Thoracic aorta (tissue), 2 donors: ENCODE results near the gene PRMT3. TPM values are rescaled to one million over a fixed set of nuclear protein-coding genes. Genes with fewer than 3 reads are reported as not detected.

Source experiments
- ATAC-seq: fragments of 150-250 bp; one replicate; pipeline ENCODE4 v1.8.0; 2017; ENCODE audit warnings: low read depth; ENCODE audit not compliant: insufficient number of reproducible peaks, low FRiP score
- DNase-seq: peaks from one replicate; pipeline ENCODE4 v3.0.0-alpha.2; 2020; ENCODE audit warnings: low spot score
- H3K27ac ChIP-seq, 2 donors: fragments of 200-600 bp; sonication (generic); 1 replicate in 1 of 2; 2 replicates in 1 of 2; pipeline ENCODE4 v1.5.1; 2016; ENCODE audit warnings: mild to moderate bottlenecking in 2 of 2, moderate library complexity in 2 of 2
- H3K27me3 ChIP-seq: fragments of 200-600 bp; sonication (generic); replicated peaks from 2 replicates; pipeline ENCODE4 v1.6.0; 2016; ENCODE audit warnings: mild to moderate bottlenecking; ENCODE audit not compliant: insufficient read depth
- H3K36me3 ChIP-seq: fragments of 200-600 bp; sonication (generic); one replicate; pipeline ENCODE4 v1.5.1; 2016
- H3K4me1 ChIP-seq, 2 donors: fragments of 200-600 bp; sonication (generic); 1 replicate in 1 of 2; 2 replicates in 1 of 2; pipeline versions ENCODE4 v1.5.1 to v1.6.0; 2016; ENCODE audit warnings: low read depth in 2 of 2, mild to moderate bottlenecking in 1 of 2; ENCODE audit not compliant: control insufficient read depth in 1 of 2
- H3K4me3 ChIP-seq: fragments of 200-600 bp; sonication (generic); 2 replicates; pipeline ENCODE4 v1.5.1; 2016; ENCODE audit warnings: mild to moderate bottlenecking
- H3K9me3 ChIP-seq: fragments of 200-600 bp; sonication (generic); 2 replicates; pipeline ENCODE4 v1.5.1; 2016
- CTCF ChIP-seq: fragments of 200-600 bp; sonication (generic); IDR thresholded peaks from one replicate; pipeline ENCODE4 v1.5.1; 2019; ENCODE audit warnings: antibody characterized with exemption
- total RNA-seq, 2 donors: library from RNA; depleted of rRNA; stranded (reverse); fragments of >200 nt; gene quantifications; one replicate each; pipeline versions ENCODE4 v1.1.0 to v1.2.3, GENCODE V29; 2016

Gene PRMT3
- total RNA-seq, 2 donors from 2014 or later: 7.9 to 21.0 TPM

DNA sequence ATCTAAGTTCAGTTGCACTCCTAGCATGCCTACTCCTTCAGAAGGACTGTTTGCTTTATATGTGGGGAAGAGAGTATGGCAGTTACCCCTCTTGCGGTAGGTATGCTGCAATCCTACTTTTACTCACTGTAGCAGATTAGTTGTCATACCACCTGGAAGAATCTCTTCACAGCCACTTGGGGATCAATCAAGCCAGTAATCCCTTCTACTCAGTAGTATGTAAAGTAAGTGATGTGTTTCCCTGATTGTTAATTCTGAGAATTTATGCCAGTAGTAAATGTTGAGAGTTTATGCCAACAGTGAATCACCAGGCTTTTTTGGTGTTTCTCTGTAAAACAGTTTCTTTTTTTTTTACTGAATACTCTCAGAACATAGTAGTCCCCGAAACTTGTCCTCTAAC lies 34.4 kb downstream of the PRMT3 start:
- ATAC-seq: no peak
- no peak for TF ChIP-seq CTCF
- H3K27ac ChIP-seq: no peak overlapping the region
- H3K4me3 ChIP-seq: no peak overlapping the region
- no peaks in the 10 kb centered on the region for H3K27me3 ChIP-seq
- no peaks in the 10 kb centered on the region for H3K4me1 ChIP-seq
- peaks cover 8% of the 10 kb centered on the region for H3K36me3 ChIP-seq
- no peak for DNase-seq
- H3K9me3 ChIP-seq: no peaks in the 10 kb centered on the region

DNA sequence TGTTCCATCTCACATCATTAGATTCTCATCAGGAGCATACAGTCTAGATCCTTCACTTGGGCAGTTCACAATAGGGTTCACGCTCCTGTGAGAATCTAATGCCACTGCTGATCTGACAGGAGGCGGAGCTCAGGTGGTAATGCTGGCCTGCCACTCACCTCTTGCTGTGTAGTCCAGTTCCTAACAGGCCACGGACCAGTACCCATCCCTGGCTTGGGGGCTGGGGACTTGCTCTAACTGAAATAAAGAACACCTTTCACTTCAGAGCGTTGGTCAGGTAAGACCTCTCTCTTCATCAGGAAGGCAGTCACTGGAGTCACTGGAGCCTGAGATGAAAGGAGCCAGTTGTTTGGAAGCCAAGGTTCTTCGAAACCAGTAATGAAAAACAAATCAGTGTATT lies 41.7 kb downstream of the PRMT3 start:
- DNase-seq: no peak
- H3K36me3 ChIP-seq: no peaks in the 10 kb centered on the region
- no peak for TF ChIP-seq CTCF
- no peak overlapping the region for H3K27ac ChIP-seq
- no peaks in the 10 kb centered on the region for H3K27me3 ChIP-seq
- no peaks in the 10 kb centered on the region for H3K4me1 ChIP-seq
- no peak overlapping the region for H3K4me3 ChIP-seq
- H3K9me3 ChIP-seq: no peaks in the 10 kb centered on the region
- no peak for ATAC-seq

DNA sequence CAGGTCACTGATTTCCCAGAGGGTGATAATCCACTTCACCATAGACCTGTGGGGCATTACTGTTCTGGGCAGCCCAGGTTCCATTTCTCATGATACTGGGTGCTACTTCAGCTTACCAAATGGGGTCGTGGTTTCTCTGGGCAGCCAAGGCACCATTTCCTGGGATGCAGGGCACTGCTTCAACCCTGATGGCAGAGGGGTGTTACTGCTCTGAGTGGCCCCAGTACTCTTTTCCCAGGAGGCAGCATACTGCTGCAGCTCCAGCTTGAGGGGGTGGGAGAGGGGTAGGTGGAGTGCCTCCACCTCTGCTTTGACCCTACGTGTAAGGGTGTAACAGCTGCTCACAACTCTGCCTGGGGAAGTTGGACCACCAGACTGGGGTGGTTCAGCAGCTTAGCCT lies 51.1 kb downstream of the PRMT3 start:
- H3K9me3 ChIP-seq: no peaks in the 10 kb centered on the region
- TF ChIP-seq CTCF: no peak
- H3K4me3 ChIP-seq: no peak overlapping the region
- DNase-seq (no peak), ATAC-seq (no peak)
- no peaks in the 10 kb centered on the region for H3K4me1 ChIP-seq
- no peak overlapping the region for H3K27ac ChIP-seq
- no peaks in the 10 kb centered on the region for H3K27me3 ChIP-seq
- H3K36me3 ChIP-seq: no peaks in the 10 kb centered on the region

GRCh38 chr11:20443596-20443995 lies 56.1 kb downstream of the PRMT3 start:
- no peak for ATAC-seq
- Histone ChIP-seq H3K36me3 (no peaks in the 10 kb centered on the region), H3K4me3 (no peak overlapping the region), H3K9me3 (no peaks in the 10 kb centered on the region), H3K27me3 (no peaks in the 10 kb centered on the region), H3K4me1 (no peaks in the 10 kb centered on the region), H3K27ac (no peak overlapping the region)
- DNase-seq: no peak
- no peak for TF ChIP-seq CTCF

GRCh38 chr11:20444535-20444934 lies 57.0 kb downstream of the PRMT3 start:
- H3K36me3 ChIP-seq: no peaks in the 10 kb centered on the region
- no peaks in the 10 kb centered on the region for H3K27me3 ChIP-seq
- H3K4me1 ChIP-seq: no peaks in the 10 kb centered on the region
- ATAC-seq (no peak), DNase-seq (no peak)
- no peak for TF ChIP-seq CTCF
- no peak overlapping the region for H3K4me3 ChIP-seq
- no peaks in the 10 kb centered on the region for H3K9me3 ChIP-seq
- no peak overlapping the region for H3K27ac ChIP-seq
